Epithelial cell of esophagus (primary cell): ENCODE measurements around the gene ENOPH1.

Experiments
- DNase-seq: peaks from one replicate; pipeline ENCODE4 v3.0.0; 2010; ENCODE audit warnings: low read depth
- H3K4me3 ChIP-seq: 2 replicates; pipeline ENCODE4 v1.5.1; 2011; ENCODE audit warnings: mild to moderate bottlenecking, low read length, control low read depth
- CTCF ChIP-seq: IDR thresholded peaks from 2 replicates; pipeline ENCODE4 v1.5.1; 2011; ENCODE audit warnings: low read depth, mild to moderate bottlenecking, low read length, control low read depth, inconsistent platforms; ENCODE audit not compliant: insufficient read depth; ENCODE audit errors: missing control alignments

Gene ENOPH1

GRCh38 chr4:82493721-82494425 is 63.5 kb downstream of the ENOPH1 start:
- H3K4me3 ChIP-seq, result no peak overlapping the region
- no peak for TF ChIP-seq CTCF
- no peak for DNase-seq

- no peak overlapping the region for H3K4me3 ChIP-seq
- no peak for TF ChIP-seq CTCF
- DNase-seq, result no peak
These were observed 65.3 kb downstream of the ENOPH1 start for GRCh38 chr4:82495666-82496065.

- H3K4me3 ChIP-seq, result no peak overlapping the region
- DNase-seq, result no peak
- TF ChIP-seq CTCF, result no peak
These were observed 66.0 kb downstream of the ENOPH1 start for GRCh38 chr4:82496349-82496748.

- H3K4me3 ChIP-seq, result no peak overlapping the region
- DNase-seq, result no peak
- TF ChIP-seq CTCF, result no peak
These were observed 69.5 kb downstream of the ENOPH1 start for GRCh38 chr4:82499738-82500434.

GRCh38 chr4:82500435-82501153 is 70.2 kb downstream of the ENOPH1 start:
- peak; percentile 35 for DNase-seq
- no peak overlapping the region for H3K4me3 ChIP-seq
- TF ChIP-seq CTCF, result no peak

- no peak for DNase-seq
- TF ChIP-seq CTCF, result no peak
- H3K4me3 ChIP-seq, result no peak overlapping the region
These were observed 70.7 kb downstream of the ENOPH1 start for GRCh38 chr4:82501154-82501442.
